HL-60 (cell line): ENCODE measurements around the gene TET3.

Experiments
- DNase-seq, 2 experiments: peaks; one replicate each; pipeline ENCODE4 v3.0.0-alpha.2; 2010 to 2020; ENCODE audit warnings: low read depth in 1 of 2, low spot score in 1 of 2
- H3K27ac ChIP-seq: fragments of 250-450 bp; sonication (Bioruptor Pico); replicated peaks from 2 replicates; pipeline ENCODE4 v1.5.1; 2020; ENCODE audit warnings: mild to moderate bottlenecking, moderate library complexity
- H3K27me3 ChIP-seq: fragments of 250-450 bp; sonication (Bioruptor Pico); 2 replicates; pipeline ENCODE4 v1.5.1; 2021; ENCODE audit warnings: mild to moderate bottlenecking, moderate library complexity; ENCODE audit not compliant: insufficient read depth, poor library complexity, severe bottlenecking
- H3K4me3 ChIP-seq: replicated peaks from 2 replicates; pipeline ENCODE4 v1.5.1; 2011; ENCODE audit warnings: mild to moderate bottlenecking, control low read depth, low read length; ENCODE audit not compliant: insufficient read depth
- GABPA ChIP-seq: IDR thresholded peaks from 2 replicates; pipeline ENCODE4 v1.6.1; 2012; ENCODE audit warnings: low read depth
- POLR2AphosphoS5 ChIP-seq: IDR thresholded peaks from 2 replicates; pipeline ENCODE4 v1.6.1; 2012; ENCODE audit warnings: low read depth
- SPI1 ChIP-seq: IDR thresholded peaks from 2 replicates; pipeline ENCODE4 v1.6.1; 2012; ENCODE audit warnings: low read depth, mild to moderate bottlenecking, borderline replicate concordance
- TF ChIP-seq, protein P1 (sequence below): IDR thresholded peaks from one replicate; pipeline ENCODE4 v1.5.1; 2011; ENCODE audit warnings: low read length, control low read depth, inconsistent platforms; ENCODE audit not compliant: insufficient read depth
- TF ChIP-seq, protein P2 (sequence below): IDR thresholded peaks from 2 replicates; pipeline ENCODE4 v1.6.1; 2012; ENCODE audit warnings: low read depth; ENCODE audit not compliant: insufficient replicate concordance

Gene TET3

DNA sequence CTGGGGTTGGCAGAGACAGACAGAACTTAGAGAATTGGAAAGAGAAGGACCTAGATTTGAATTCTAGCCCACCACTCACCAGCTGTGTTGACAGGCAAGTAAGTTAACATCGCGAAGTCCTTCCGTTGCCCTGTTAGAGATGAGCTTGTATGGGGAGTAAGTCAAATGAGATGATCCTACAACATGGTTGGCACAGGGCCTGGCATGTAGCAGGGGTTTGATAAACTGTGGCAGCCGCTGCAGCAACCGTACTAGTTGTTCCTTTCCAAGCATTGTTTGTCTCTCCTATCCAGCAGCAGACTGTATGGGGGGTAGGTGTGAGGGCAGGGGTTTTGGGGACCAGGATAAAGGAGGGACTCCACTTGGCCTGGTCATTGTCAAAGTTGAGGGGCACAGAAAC lies 16.0 kb downstream of the TET3 start:
- no peak overlapping the region for H3K27ac ChIP-seq

DNA sequence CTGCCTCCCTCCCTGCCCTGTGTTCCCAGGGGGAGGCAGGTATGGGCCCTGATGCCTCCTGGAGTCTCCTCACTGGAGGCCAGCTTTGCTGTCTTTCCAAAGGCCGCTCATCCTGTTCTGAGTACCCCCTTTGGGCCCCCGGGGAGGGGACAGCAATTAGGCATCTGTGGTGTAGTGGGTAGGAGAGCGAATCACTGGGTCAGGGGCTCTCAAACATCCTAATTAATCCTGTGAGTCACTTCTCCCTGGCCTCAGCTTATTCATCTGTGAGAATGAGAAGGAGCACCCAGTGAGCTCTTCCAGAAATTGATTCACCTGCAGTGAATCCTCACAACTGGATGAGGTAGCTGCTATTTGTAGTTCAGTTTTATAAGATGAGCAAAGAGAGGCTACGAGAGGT lies 16.4 kb downstream of the TET3 start:
- no peak for DNase-seq
- Histone ChIP-seq H3K27me3 (no peaks in the 10 kb centered on the region), H3K4me3 (no peak overlapping the region), H3K27ac (no peak overlapping the region)
- TF ChIP-seq, protein P1, sequence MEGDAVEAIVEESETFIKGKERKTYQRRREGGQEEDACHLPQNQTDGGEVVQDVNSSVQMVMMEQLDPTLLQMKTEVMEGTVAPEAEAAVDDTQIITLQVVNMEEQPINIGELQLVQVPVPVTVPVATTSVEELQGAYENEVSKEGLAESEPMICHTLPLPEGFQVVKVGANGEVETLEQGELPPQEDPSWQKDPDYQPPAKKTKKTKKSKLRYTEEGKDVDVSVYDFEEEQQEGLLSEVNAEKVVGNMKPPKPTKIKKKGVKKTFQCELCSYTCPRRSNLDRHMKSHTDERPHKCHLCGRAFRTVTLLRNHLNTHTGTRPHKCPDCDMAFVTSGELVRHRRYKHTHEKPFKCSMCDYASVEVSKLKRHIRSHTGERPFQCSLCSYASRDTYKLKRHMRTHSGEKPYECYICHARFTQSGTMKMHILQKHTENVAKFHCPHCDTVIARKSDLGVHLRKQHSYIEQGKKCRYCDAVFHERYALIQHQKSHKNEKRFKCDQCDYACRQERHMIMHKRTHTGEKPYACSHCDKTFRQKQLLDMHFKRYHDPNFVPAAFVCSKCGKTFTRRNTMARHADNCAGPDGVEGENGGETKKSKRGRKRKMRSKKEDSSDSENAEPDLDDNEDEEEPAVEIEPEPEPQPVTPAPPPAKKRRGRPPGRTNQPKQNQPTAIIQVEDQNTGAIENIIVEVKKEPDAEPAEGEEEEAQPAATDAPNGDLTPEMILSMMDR, result no peak

More for the DNA sequence above, 16.0 kb downstream of the TET3 start:
- Histone ChIP-seq H3K27me3 (no peaks in the 10 kb centered on the region), H3K4me3 (no peak overlapping the region)
- no peak for DNase-seq
- TF ChIP-seq GABPA, result no peak
- no peak for TF ChIP-seq SPI1
- TF ChIP-seq, protein P1, result no peak
- TF ChIP-seq, protein P2, sequence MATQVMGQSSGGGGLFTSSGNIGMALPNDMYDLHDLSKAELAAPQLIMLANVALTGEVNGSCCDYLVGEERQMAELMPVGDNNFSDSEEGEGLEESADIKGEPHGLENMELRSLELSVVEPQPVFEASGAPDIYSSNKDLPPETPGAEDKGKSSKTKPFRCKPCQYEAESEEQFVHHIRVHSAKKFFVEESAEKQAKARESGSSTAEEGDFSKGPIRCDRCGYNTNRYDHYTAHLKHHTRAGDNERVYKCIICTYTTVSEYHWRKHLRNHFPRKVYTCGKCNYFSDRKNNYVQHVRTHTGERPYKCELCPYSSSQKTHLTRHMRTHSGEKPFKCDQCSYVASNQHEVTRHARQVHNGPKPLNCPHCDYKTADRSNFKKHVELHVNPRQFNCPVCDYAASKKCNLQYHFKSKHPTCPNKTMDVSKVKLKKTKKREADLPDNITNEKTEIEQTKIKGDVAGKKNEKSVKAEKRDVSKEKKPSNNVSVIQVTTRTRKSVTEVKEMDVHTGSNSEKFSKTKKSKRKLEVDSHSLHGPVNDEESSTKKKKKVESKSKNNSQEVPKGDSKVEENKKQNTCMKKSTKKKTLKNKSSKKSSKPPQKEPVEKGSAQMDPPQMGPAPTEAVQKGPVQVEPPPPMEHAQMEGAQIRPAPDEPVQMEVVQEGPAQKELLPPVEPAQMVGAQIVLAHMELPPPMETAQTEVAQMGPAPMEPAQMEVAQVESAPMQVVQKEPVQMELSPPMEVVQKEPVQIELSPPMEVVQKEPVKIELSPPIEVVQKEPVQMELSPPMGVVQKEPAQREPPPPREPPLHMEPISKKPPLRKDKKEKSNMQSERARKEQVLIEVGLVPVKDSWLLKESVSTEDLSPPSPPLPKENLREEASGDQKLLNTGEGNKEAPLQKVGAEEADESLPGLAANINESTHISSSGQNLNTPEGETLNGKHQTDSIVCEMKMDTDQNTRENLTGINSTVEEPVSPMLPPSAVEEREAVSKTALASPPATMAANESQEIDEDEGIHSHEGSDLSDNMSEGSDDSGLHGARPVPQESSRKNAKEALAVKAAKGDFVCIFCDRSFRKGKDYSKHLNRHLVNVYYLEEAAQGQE, result no peak
- TF ChIP-seq POLR2AphosphoS5, result no peak

DNA sequence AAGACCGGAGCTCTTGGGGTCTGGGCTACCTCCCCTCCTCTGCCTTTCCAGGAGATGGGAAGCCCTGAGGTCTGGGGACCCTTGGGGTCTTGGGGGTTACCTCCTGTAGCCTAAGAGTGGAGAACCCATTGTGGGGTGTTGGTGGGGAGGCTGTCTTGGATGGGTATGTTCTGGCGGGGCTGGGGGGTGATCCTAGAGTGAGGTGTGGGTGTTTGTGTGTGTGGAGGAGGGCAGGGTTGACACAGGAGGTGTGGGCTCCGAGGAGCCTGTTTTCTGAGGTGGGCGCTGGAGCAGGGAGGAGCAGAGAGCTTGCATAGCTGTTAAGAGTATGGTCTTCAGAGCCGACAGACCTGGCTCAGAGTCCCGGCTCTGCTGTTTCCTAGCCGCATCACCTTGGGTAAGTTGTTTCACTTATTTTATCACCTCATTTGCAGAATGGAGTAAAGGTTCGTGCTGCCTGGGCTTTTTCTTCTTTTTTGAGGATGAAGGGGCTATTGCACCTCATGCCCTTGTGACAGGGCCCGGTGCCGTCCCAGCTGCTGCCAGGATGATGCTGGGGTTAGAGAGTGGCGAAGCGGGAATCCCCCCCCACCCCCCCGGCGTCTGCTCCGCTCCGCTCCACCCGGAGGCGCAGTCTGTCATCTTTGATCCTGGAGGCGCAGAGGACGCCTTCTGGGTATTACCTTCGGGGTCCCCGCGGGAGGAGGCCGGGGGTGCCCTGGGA lies 17.2 kb downstream of the TET3 start:
- no peak overlapping the region for H3K4me3 ChIP-seq
- H3K27me3 ChIP-seq, result no peaks in the 10 kb centered on the region
- TF ChIP-seq, protein P2, result no peak
- TF ChIP-seq SPI1, result no peak
- TF ChIP-seq GABPA, result no peak
- no peak for TF ChIP-seq POLR2AphosphoS5
- TF ChIP-seq, protein P1, result no peak
- no peak overlapping the region for H3K27ac ChIP-seq
- no peak for DNase-seq
